ENCODE data around the gene SBF1. TPM values are rescaled to one million over a fixed set of nuclear protein-coding genes. Genes with fewer than 3 reads are reported as not detected.

SBF1 gene
- total RNA-seq, 3 donors from 2014 or later (not counting 1 experiment from before 2014, with no cell fraction given): 235 to 284 (median 242) TPM

DNA sequence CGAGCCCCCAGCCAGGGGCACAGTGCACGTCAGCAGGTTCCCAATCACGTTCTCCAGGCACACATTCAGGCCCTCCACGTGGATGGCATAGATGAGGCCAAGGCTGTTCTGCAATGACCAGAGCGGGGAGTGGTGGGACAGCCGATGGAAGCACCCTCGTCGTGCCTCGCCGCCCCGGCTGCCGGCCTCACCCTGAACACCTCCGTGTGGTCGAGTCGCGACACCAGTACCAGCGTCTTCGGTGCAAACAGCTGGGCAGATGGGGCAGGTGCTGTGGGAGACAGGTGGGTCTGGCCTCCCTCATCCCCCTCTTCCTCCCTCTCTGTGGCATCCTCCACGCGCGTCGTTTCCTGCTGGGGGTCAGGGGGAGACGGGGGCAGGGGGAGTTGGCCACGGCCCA, 7.5 kb downstream of the SBF1 start:
- no peaks in the 10 kb centered on the region for H3K9me3 ChIP-seq (ENCODE audit: control insufficient read depth, insufficient read depth, low read length)
- peaks cover 57% of the 10 kb centered on the region for H3K36me3 ChIP-seq (ENCODE audit: control insufficient read depth, insufficient read depth, low read length)
- H3K27me3 ChIP-seq (ENCODE audit: control insufficient read depth, insufficient read depth, low read length): no peaks in the 10 kb centered on the region
- peaks cover 47% of the 10 kb centered on the region for H3K4me1 ChIP-seq (ENCODE audit: control insufficient read depth, insufficient read depth, low read length)
- no peak overlapping the region for H3K4me3 ChIP-seq (ENCODE audit: low read length)
- H3K36me3 Mint-ChIP-seq: no peaks in the 10 kb centered on the region
- ATAC-seq: no peak
- H3K27ac Mint-ChIP-seq: peak overlapping the region; percentile 50 to 78
- no peak overlapping the region for H3K4me3 Mint-ChIP-seq
- no peak for TF ChIP-seq CTCF (IDR thresholded peaks at IDR 0.05)
- DNase-seq: no peak
- intact Hi-C loops (cut with micrococcal nuclease): no loop called here
- H3K4me1 Mint-ChIP-seq: peaks cover 24 to 56% of the 10 kb centered on the region in 2 donors
- H3K27ac ChIP-seq (ENCODE audit: low read length): no peak overlapping the region
- H3K27me3 Mint-ChIP-seq (ENCODE audit: low read depth in 2 of 2): no peaks in the 10 kb centered on the region
- 88% methylated on average over 20 of the region's 24 CpGs for WGBS (ENCODE audit: insufficient coverage)
- no peaks in the 10 kb centered on the region for H3K9me3 Mint-ChIP-seq

- Mint-ChIP-seq H3K27me3 (ENCODE audit: low read depth in 2 of 2) (no peaks in the 10 kb centered on the region), H3K4me3 (no peak overlapping the region), H3K27ac (no peak overlapping the region), H3K4me1 (peaks cover 15 to 36% of the 10 kb centered on the region in 2 donors), H3K36me3 (no peaks in the 10 kb centered on the region), H3K9me3 (no peaks in the 10 kb centered on the region)
- Histone ChIP-seq H3K4me3 (ENCODE audit: low read length) (no peak overlapping the region), H3K36me3 (ENCODE audit: control insufficient read depth, insufficient read depth, low read length) (peaks cover 74% of the 10 kb centered on the region), H3K4me1 (ENCODE audit: control insufficient read depth, insufficient read depth, low read length) (peaks cover 27% of the 10 kb centered on the region), H3K27me3 (ENCODE audit: control insufficient read depth, insufficient read depth, low read length) (no peaks in the 10 kb centered on the region), H3K27ac (ENCODE audit: low read length) (no peak overlapping the region), H3K9me3 (ENCODE audit: control insufficient read depth, insufficient read depth, low read length) (no peaks in the 10 kb centered on the region)
- ATAC-seq: no peak
- intact Hi-C loops (cut with micrococcal nuclease): no loop called here
- no peak for TF ChIP-seq CTCF (IDR thresholded peaks at IDR 0.05)
- no peak for DNase-seq
- 97% methylated on average over 30 of the region's 30 CpGs for WGBS (ENCODE audit: insufficient coverage)
Measured at GRCh38 chr22:50465066-50465930, 9.5 kb downstream of the SBF1 start.

DNA sequence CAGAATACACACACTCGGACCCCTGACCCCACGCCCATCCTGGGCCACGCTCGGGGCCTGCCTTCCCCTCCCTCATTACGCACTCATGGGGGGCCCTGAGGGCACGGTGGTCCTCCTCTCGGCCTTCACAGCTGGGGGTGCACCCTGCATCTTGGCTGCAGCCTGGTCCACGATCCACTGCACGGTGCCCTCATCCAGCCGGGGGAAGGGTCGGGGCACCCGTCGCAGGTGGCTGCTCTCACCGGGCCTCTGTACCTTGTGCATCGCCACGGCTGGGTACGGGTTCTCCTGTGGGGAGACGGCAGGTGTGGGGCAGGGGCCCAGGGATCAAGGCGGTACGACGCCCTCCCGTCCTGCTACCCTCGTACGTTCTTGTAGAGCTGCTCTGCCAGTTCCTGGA, 10.4 kb downstream of the SBF1 start:
- H3K9me3 Mint-ChIP-seq: no peaks in the 10 kb centered on the region
- peaks cover 14 to 27% of the 10 kb centered on the region in 2 donors for H3K4me1 Mint-ChIP-seq
- H3K27ac Mint-ChIP-seq: no peak overlapping the region
- no peak for ATAC-seq
- DNase-seq: no peak
- H3K36me3 Mint-ChIP-seq: no peaks in the 10 kb centered on the region
- H3K4me3 Mint-ChIP-seq: no peak overlapping the region
- intact Hi-C loops (cut with micrococcal nuclease): no loop called here
- Histone ChIP-seq H3K4me1 (ENCODE audit: control insufficient read depth, insufficient read depth, low read length) (peaks cover 18% of the 10 kb centered on the region), H3K27me3 (ENCODE audit: control insufficient read depth, insufficient read depth, low read length) (no peaks in the 10 kb centered on the region), H3K4me3 (ENCODE audit: low read length) (no peak overlapping the region), H3K36me3 (ENCODE audit: control insufficient read depth, insufficient read depth, low read length) (peaks cover 83% of the 10 kb centered on the region), H3K27ac (ENCODE audit: low read length) (no peak overlapping the region), H3K9me3 (ENCODE audit: control insufficient read depth, insufficient read depth, low read length) (no peaks in the 10 kb centered on the region)
- TF ChIP-seq CTCF (IDR thresholded peaks at IDR 0.05): no peak
- H3K27me3 Mint-ChIP-seq (ENCODE audit: low read depth in 2 of 2): no peaks in the 10 kb centered on the region
- 92% methylated on average over 24 of the region's 24 CpGs for WGBS (ENCODE audit: insufficient coverage)
